Tibial nerve (tissue), 4 donors: Measurements from ENCODE around the gene CLEC16A. TPM values are rescaled to one million over a fixed set of nuclear protein-coding genes. Genes with fewer than 3 reads are reported as not detected.

Source experiments
- DNase-seq, 2 donors: peaks; one replicate each; pipeline ENCODE4 v3.0.0-alpha.2; 2019; ENCODE audit warnings: low spot score in 2 of 2
- H3K27ac ChIP-seq, 4 donors: fragments of 200-600 bp; sonication (generic) in 3 of 4; one replicate each; pipeline ENCODE4 v1.5.1; 2017 to 2019; ENCODE audit warnings: mild to moderate bottlenecking in 1 of 4
- H3K27me3 ChIP-seq, 2 donors: fragments of 200-600 bp; sonication (generic) in 1 of 2; one replicate each; pipeline versions ENCODE4 v1.5.1 to v1.6.0; 2017 to 2019
- H3K36me3 ChIP-seq, 3 donors: fragments of 200-600 bp; sonication (generic); one replicate each; pipeline ENCODE4 v1.5.1; 2018 to 2019
- H3K4me1 ChIP-seq, 4 donors: fragments of 200-600 bp; sonication (generic) in 3 of 4; one replicate each; pipeline ENCODE4 v1.5.1; 2017 to 2019
- H3K4me3 ChIP-seq, 4 donors: fragments of 200-600 bp; sonication (generic) in 3 of 4; one replicate each; pipeline ENCODE4 v1.5.1; 2017 to 2019; ENCODE audit warnings: mild to moderate bottlenecking in 1 of 4, moderate library complexity in 1 of 4
- H3K9me3 ChIP-seq, 4 donors: fragments of 200-600 bp; sonication (generic) in 3 of 4; one replicate each; pipeline ENCODE4 v1.5.1; 2017 to 2019
- EP300 ChIP-seq, 2 donors: sonication (generic); formaldehyde crosslinking; IDR thresholded peaks; one replicate each; pipeline ENCODE4 v1.6.1; 2017; ENCODE audit warnings: antibody characterized with exemption in 2 of 2, mild to moderate bottlenecking in 1 of 2
- POLR2A ChIP-seq, 2 donors: fragments of 450-650 bp; IDR thresholded peaks; one replicate each; pipeline ENCODE4 v1.6.1; 2017; ENCODE audit warnings: antibody characterized with exemption in 2 of 2, mild to moderate bottlenecking in 2 of 2, moderate library complexity in 2 of 2
- WGBS, 2 donors: methylation state at CpG; one replicate each; pipeline ENCODE4 v1.1.5; 2018; 5-methylcytosine and 5-hydroxymethylcytosine counted together
- total RNA-seq, 4 donors: library from RNA; depleted of rRNA; stranded (reverse); fragments of >200 nt; gene quantifications; one replicate each; pipeline ENCODE4 v1.1.0, GENCODE V29; 2016
- TF ChIP-seq, protein P1 (sequence below), 5 experiments: fragments of 200-600 bp in 3 of 5; fragments of 450-650 bp in 2 of 5; sonication (generic) in 3 of 5; IDR thresholded peaks; one replicate each; pipeline ENCODE4 v1.5.1; 2016 to 2019; ENCODE audit warnings: antibody characterized with exemption in 5 of 5, mild to moderate bottlenecking in 3 of 5, moderate library complexity in 2 of 5

Gene CLEC16A
- total RNA-seq, 4 donors from 2014 or later, result 37.4 to 70.2 (median 55.2) TPM

- peaks cover 0 to 5% (median 0%) of the 10 kb centered on the region in 4 donors for H3K4me1 ChIP-seq
- WGBS, 2 donors, result 86 to 87% methylated on average over 17 to 18 of the region's 20 CpGs
- H3K36me3 ChIP-seq, result peaks cover 0 to 44% (median 0%) of the 10 kb centered on the region in 3 donors
- DNase-seq, result no peak
- H3K27ac ChIP-seq, result peak overlapping the region in 1 of 4 donors; percentile 7
- no peak overlapping the region for H3K4me3 ChIP-seq
- H3K27me3 ChIP-seq, result no peaks in the 10 kb centered on the region
- TF ChIP-seq, protein P1, sequence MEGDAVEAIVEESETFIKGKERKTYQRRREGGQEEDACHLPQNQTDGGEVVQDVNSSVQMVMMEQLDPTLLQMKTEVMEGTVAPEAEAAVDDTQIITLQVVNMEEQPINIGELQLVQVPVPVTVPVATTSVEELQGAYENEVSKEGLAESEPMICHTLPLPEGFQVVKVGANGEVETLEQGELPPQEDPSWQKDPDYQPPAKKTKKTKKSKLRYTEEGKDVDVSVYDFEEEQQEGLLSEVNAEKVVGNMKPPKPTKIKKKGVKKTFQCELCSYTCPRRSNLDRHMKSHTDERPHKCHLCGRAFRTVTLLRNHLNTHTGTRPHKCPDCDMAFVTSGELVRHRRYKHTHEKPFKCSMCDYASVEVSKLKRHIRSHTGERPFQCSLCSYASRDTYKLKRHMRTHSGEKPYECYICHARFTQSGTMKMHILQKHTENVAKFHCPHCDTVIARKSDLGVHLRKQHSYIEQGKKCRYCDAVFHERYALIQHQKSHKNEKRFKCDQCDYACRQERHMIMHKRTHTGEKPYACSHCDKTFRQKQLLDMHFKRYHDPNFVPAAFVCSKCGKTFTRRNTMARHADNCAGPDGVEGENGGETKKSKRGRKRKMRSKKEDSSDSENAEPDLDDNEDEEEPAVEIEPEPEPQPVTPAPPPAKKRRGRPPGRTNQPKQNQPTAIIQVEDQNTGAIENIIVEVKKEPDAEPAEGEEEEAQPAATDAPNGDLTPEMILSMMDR (IDR thresholded peaks at IDR 0.05), result no peak
- TF ChIP-seq POLR2A (IDR thresholded peaks at IDR 0.05) (no peak), EP300 (IDR thresholded peaks at IDR 0.05) (no peak)
- H3K9me3 ChIP-seq, result no peaks in the 10 kb centered on the region
These were observed 237.0 kb downstream of the CLEC16A start for GRCh38 chr16:11181242-11181898.

- H3K27me3 ChIP-seq, result no peaks in the 10 kb centered on the region
- peak; percentile 38 to 58 for TF ChIP-seq EP300 (IDR thresholded peaks at IDR 0.05)
- TF ChIP-seq, protein P1 (IDR thresholded peaks at IDR 0.05), result no peak
- H3K9me3 ChIP-seq, result no peaks in the 10 kb centered on the region
- H3K4me3 ChIP-seq, result no peak overlapping the region
- peaks cover 0 to 5% (median 0%) of the 10 kb centered on the region in 4 donors for H3K4me1 ChIP-seq
- peak in 1 of 2 donors; percentile 14 for DNase-seq
- peak overlapping the region in 1 of 4 donors; percentile 52 for H3K27ac ChIP-seq
- WGBS, 2 donors, result 57 to 68% methylated on average over 12 of the region's 12 CpGs
- peaks cover 0 to 44% (median 0%) of the 10 kb centered on the region in 3 donors for H3K36me3 ChIP-seq
These were observed 237.5 kb downstream of the CLEC16A start for GRCh38 chr16:11181899-11182279.

DNA sequence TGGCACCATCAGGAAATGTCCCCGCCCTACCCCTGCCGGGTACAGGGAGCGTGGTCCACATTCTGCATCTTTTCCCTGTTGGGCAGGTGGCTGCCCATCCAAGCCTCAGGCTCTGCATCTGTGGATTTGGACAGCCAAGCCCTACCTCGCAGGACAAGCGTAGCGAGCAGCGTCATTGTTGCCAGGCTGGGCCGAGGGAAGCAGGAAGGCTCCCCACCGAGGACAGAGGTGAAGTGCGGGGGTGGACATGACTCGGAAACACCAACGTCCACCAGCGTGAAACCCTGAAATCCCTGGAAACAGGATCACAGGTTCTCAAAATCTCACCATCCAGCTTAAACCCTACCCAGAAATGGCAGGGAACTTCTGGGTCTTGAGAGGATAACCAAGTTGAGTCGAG is 238.0 kb downstream of the CLEC16A start:
- H3K36me3 ChIP-seq, result peaks cover 0 to 44% (median 0%) of the 10 kb centered on the region in 3 donors
- H3K4me3 ChIP-seq, result no peak overlapping the region
- DNase-seq, result no peak
- no peaks in the 10 kb centered on the region for H3K27me3 ChIP-seq
- TF ChIP-seq POLR2A (IDR thresholded peaks at IDR 0.05) (no peak), EP300 (IDR thresholded peaks at IDR 0.05) (no peak)
- TF ChIP-seq, protein P1 (IDR thresholded peaks at IDR 0.05), result no peak
- H3K9me3 ChIP-seq, result no peaks in the 10 kb centered on the region
- H3K27ac ChIP-seq, result peak overlapping the region in 1 of 4 donors; percentile 52
- peaks cover 0 to 5% (median 0%) of the 10 kb centered on the region in 4 donors for H3K4me1 ChIP-seq
- WGBS, 2 donors, result 74 to 76% methylated on average over 14 of the region's 14 CpGs

GRCh38 chr16:11183035-11183812 is 238.9 kb downstream of the CLEC16A start:
- H3K9me3 ChIP-seq, result no peaks in the 10 kb centered on the region
- TF ChIP-seq EP300 (IDR thresholded peaks at IDR 0.05) (no peak), POLR2A (IDR thresholded peaks at IDR 0.05) (no peak)
- TF ChIP-seq, protein P1 (IDR thresholded peaks at IDR 0.05), result no peak
- no peak for DNase-seq
- peaks cover 0 to 5% (median 0%) of the 10 kb centered on the region in 4 donors for H3K4me1 ChIP-seq
- no peak overlapping the region for H3K27ac ChIP-seq
- H3K27me3 ChIP-seq, result no peaks in the 10 kb centered on the region
- peaks cover 0 to 40% (median 0%) of the 10 kb centered on the region in 3 donors for H3K36me3 ChIP-seq
- WGBS, 2 donors, result 75 to 81% methylated on average over 24 of the region's 25 CpGs
- no peak overlapping the region for H3K4me3 ChIP-seq

GRCh38 chr16:11183951-11184350 is 239.6 kb downstream of the CLEC16A start:
- Histone ChIP-seq H3K27me3 (no peaks in the 10 kb centered on the region), H3K4me1 (peaks cover 0 to 5% (median 0%) of the 10 kb centered on the region in 4 donors), H3K36me3 (peaks cover 0 to 33% (median 0%) of the 10 kb centered on the region in 3 donors), H3K9me3 (no peaks in the 10 kb centered on the region), H3K4me3 (no peak overlapping the region), H3K27ac (no peak overlapping the region)
- 86 to 87% methylated on average over 10 of the region's 10 CpGs for WGBS, 2 donors
- TF ChIP-seq, protein P1 (IDR thresholded peaks at IDR 0.05), result no peak
- no peak for TF ChIP-seq POLR2A (IDR thresholded peaks at IDR 0.05)
- TF ChIP-seq EP300 (IDR thresholded peaks at IDR 0.05), result no peak
- DNase-seq, result no peak
